Cardiac atrium fibroblast (primary cell): Measurements from ENCODE around the gene HEATR3. TPM values are rescaled to one million over a fixed set of nuclear protein-coding genes. Genes with fewer than 3 reads are reported as not detected.

Experiments
- total RNA-seq: library from RNA; depleted of rRNA; stranded (reverse); fragments of >200 nt; gene quantifications from 2 replicates; pipeline ENCODE4 v1.2.3, GENCODE V29; 2015

HEATR3 gene, protein sequence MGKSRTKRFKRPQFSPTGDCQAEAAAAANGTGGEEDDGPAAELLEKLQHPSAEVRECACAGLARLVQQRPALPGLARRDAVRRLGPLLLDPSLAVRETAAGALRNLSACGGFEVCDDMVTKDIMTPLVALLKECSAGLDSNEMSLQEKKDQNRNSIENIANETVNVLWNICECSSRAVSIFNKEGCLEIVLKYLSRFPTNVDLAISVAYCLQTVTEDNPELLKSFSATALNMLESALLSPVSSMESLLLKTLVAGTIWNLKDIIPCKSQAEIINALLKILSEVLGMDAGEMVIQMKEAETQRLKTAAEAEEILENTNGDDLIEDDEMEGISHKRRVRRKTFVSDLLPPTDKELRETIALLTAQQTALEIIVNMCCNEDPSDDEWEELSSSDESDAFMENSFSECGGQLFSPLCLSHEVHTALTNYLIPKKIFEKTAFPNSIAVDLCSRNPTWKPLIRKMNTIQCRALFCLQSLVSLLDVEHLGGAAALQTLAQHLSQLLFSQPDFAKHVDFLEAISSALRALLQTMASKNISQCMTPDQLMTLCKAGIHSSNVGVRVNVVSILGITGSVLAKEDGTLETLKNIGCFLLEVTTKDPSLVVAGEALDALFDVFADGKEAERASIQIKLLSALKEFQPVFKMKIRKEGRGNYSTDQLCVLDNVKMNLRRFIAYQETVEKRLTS
- 20.7 and 27.8 TPM in 2 replicates for total RNA-seq

DNA sequence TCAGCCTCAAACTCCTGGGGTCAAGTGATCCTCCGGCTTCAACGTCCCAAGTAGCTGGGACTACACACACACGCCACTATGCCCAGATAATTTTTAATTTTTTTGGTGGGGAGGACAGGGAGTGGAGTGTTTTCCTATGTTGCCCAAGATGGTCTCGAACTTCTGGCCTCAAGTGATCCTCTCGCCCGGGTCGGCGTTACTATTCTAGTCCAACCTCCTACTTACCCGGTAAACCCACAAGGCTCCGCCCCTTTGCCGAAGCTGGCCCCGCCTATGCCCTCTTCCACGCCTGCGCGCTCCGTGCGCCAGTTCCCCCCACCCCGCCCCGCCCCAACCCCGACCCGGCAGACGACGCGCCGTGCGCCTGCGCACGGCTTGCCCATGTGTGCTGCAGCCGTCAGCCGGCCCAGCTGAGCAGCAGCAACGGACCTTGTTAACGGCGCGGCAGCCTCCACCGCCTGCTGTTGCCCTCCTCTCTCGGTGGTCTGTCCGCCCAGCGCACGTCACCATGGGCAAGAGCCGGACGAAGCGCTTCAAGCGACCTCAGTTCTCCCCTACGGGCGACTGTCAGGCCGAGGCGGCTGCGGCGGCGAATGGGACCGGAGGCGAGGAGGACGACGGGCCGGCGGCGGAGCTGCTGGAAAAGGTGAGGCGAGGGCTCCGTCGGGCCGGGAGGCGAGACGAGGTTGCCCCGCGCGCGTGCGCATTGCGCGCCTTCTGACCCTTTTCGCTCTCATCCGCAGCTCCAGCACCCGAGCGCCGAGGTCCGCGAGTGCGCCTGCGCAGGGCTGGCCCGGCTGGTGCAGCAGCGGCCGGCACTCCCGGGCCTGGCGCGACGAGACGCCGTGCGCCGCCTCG lies at the start of gene HEATR3:
TSS of gene HEATR3 (plus strand) at position 347 of the 858 bp plus-strand sequence. CDS start at position 509, 162 bp downstream.

DNA sequence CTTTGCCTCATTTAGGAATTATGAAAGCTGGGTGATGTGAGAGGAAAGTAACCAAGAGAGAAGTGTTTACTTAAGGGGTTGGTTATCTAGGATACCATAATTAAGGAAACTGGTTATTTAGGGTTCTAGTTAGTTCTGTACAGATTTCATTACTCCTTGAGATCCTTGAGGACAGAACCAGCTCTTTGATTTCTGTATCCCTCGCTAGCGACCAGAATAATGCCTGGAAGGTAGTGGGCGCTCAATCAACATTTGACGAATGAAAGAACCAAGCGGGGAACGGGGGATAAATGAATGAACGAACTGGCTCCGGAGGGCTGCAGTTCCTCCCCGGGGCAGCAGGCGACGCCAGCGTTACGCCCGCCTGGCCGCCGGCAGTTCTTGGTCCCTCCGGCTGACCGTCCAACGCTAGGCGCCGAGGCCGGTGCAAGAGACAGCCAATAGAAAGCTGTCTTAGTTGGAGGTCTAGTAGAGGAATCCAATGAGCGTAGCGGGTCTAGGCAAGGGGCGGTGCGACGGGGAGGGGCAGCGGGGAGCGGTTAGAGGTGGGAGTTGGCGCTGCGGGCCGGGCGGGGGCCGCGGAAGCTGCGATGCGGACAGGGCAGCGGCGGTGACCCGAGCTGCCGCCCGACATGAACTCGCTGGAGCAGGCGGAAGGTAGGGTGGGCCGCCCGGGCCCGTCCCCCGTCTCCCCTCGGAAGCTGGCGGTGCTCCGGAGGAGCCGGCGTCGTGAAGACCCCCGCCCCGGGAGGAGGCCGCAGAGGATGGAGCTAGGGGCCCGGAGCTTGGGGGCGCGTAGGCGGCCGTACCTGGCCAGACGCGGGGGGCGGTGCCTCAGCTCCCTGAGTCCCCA lies 40.9 kb upstream of the HEATR3 start, which contains the start of gene CNEP1R1:
TSS of gene CNEP1R1 (plus strand) at position 542 of the 853 bp plus-strand sequence. CDS start at position 633, 91 bp downstream.

GRCh38 chr16:50152807-50153595 lies 87.2 kb downstream of the HEATR3 start, which contains the start of gene TENT4B:
TENT4B (plus strand) TSS chr16:50153306; CDS start chr16:50153622, 316 bp downstream.

Other genes with a start within 250 kb of the HEATR3 start
- 17.3 and 22.7 TPM in 2 replicates for gene ZNF423, start 209.9 kb upstream of the HEATR3 start, total RNA-seq
- 22.5 and 74.4 TPM in 2 replicates for gene CNEP1R1, start 40.7 kb upstream of the HEATR3 start, total RNA-seq
- 7.4 and 7.6 TPM in 2 replicates for gene TENT4B, start 87.3 kb downstream of the HEATR3 start, total RNA-seq
- gene ADCY7, start 200.6 kb downstream of the HEATR3 start, total RNA-seq, result 9.9 and 21.5 TPM in 2 replicates